ENCODE data around the gene LSS.

GRCh38 chr21:46220847-46221246, 7.7 kb downstream of the LSS start:
- TF ChIP-seq, protein P1, sequence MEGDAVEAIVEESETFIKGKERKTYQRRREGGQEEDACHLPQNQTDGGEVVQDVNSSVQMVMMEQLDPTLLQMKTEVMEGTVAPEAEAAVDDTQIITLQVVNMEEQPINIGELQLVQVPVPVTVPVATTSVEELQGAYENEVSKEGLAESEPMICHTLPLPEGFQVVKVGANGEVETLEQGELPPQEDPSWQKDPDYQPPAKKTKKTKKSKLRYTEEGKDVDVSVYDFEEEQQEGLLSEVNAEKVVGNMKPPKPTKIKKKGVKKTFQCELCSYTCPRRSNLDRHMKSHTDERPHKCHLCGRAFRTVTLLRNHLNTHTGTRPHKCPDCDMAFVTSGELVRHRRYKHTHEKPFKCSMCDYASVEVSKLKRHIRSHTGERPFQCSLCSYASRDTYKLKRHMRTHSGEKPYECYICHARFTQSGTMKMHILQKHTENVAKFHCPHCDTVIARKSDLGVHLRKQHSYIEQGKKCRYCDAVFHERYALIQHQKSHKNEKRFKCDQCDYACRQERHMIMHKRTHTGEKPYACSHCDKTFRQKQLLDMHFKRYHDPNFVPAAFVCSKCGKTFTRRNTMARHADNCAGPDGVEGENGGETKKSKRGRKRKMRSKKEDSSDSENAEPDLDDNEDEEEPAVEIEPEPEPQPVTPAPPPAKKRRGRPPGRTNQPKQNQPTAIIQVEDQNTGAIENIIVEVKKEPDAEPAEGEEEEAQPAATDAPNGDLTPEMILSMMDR (IDR thresholded peaks at IDR 0.05), result no peak
- no peak for TF ChIP-seq POLR2AphosphoS5 (IDR thresholded peaks at IDR 0.05)

Measured in transverse colon (tissue), 4 donors.